ENCODE results near the gene ISG15. TPM values are rescaled to one million over a fixed set of nuclear protein-coding genes. Genes with fewer than 3 reads are reported as not detected.

Gene ISG15
- total RNA-seq, 2 experiments from 2014 or later, result 16.6 to 18.7 TPM

DNA sequence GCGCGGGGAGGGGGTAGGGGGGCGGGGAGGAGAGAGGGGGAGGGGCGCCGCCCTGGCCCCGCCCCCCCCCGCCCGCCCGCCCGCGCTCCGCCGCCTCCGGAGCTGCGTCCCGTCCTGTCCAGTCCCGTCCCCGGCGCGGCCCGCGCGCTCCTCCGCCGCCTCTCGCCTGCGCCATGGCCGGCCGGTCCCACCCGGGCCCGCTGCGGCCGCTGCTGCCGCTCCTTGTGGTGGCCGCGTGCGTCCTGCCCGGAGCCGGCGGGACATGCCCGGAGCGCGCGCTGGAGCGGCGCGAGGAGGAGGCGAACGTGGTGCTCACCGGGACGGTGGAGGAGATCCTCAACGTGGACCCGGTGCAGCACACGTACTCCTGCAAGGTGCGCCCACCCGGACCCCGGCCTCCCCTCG is 6.7 kb downstream of the ISG15 start, which contains the start of gene AGRN:
AGRN (plus strand) TSS at position 121 of the 405 bp plus-strand sequence; CDS start at position 174, 53 bp downstream.
- ChIA-PET CTCF (interaction anchor here (1.0 to 4.4 kb wide), 6 partner anchors 12 to 271 kb away, joined by 3 to 13 read pairs (median 4); no protein-coding TSS in a partner anchor), POLR2A (no interaction called here)

DNA sequence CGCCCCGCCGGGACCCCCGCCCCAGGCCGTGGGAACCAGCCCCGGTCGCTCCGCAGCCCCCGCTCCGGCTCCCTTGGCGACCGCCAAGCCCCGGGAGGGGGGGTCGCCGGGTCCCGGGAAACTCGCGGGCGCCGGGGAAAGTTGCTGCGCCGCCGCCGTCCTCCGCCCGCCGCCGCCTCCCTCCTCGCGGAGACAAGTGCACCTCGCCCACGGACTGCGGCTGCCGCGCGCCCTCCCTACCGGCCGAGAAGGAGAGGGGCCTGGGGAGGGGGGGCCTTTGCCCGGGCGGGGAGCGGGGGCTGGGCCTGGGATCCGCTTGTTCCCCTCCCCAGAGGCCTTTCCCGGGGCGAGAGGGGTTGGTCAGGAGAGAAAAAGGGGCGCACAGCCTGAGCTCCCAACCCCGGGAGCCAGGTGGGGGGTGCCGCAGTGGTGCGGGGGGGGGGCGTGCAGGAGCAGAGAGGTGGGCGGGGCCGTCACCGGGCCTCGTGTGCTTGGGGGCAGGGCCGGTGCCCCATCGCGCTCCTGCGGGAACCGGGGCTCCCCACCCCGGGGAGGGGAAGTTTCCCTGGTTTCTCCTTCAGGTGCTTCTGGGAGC is 7.2 kb downstream of the ISG15 start:
- CTCF ChIA-PET, result interaction anchor here (4.4 kb wide), 1 partner anchor 43 kb away, joined by 13 read pairs; no protein-coding TSS in a partner anchor
- POLR2A ChIA-PET, result no interaction called here

GRCh38 chr1:1021010-1021919 is 8.0 kb downstream of the ISG15 start:
- ChIA-PET POLR2A (no interaction called here), CTCF (interaction anchor here (1.1 to 4.4 kb wide), 4 partner anchors 11 to 76 kb away, joined by 3 to 13 read pairs (median 4); no protein-coding TSS in a partner anchor)

DNA sequence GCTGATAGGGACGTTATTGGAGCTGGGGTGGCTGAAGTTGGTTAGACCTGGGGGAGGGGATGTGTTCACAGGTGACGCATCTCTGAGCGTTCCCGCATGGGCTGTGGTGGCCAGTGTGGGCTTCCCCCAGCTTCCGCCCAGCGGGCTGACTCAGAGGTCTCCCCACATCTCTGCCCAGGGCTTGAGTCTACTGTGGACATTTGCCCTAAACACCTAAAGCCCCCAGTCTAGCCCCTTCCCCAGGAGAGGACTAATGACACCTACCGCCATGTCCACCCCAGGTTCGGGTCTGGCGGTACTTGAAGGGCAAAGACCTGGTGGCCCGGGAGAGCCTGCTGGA is 8.6 kb downstream of the ISG15 start:
- CTCF ChIA-PET, result interaction anchor here (1.1 to 4.4 kb wide), 4 partner anchors 11 to 76 kb away, joined by 3 to 13 read pairs (median 4); no protein-coding TSS in a partner anchor
- POLR2A ChIA-PET, result no interaction called here

DNA sequence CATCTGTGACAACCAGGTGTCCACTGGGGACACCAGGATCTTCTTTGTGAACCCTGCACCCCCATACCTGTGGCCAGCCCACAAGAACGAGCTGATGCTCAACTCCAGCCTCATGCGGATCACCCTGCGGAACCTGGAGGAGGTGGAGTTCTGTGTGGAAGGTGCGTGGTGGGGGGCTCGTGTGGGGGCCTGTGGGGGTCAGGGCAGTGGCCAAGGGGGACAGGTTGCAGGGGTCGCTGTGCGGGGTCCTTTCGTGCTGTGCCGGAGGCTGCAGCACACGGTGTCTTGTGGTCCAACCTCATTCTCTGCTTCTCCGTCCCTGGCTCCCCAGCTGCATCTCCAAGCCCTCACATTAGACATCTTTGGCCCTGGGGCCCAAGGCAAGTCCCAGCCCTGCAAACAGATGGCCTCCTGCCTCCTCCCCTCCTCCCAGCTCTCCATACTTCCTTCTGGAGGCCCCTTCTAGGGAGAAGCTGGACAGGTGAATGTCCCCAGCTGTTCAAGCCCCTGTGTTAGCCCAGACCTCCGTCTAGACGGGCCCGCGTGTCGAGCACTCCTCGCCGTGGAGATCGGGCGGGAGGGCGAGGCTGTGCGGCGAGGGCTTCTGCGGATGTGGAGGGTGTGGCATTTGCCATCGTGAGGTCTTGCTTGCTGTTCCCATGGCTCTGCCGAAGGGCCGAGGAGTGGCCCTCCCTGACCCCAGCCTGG is 9.2 kb downstream of the ISG15 start:
- ChIA-PET POLR2A (no interaction called here), CTCF (interaction anchor here (1.1 to 1.3 kb wide), 2 partner anchors 10 to 16 kb away, joined by 3 to 5 read pairs; no protein-coding TSS in a partner anchor)

- POLR2A ChIA-PET, result no interaction called here
- CTCF ChIA-PET, result interaction anchor here (1.0 kb wide), 1 partner anchor 21 kb away, joined by 3 read pairs; no protein-coding TSS in a partner anchor
Observed at GRCh38 chr1:1023700-1024099, 10.4 kb downstream of the ISG15 start.

GRCh38 chr1:1024149-1024770 is 11.0 kb downstream of the ISG15 start:
- CTCF ChIA-PET, result interaction anchor here (1.0 to 1.1 kb wide), 2 partner anchors 22 to 40 kb away, joined by 3 read pairs; no protein-coding TSS in a partner anchor
- POLR2A ChIA-PET, result no interaction called here

- CTCF ChIA-PET, result interaction anchor here (1.1 kb wide), 1 partner anchor 40 kb away, joined by 3 read pairs; no protein-coding TSS in a partner anchor
- POLR2A ChIA-PET, result no interaction called here
Observed at GRCh38 chr1:1024771-1025699, 11.7 kb downstream of the ISG15 start.

DNA sequence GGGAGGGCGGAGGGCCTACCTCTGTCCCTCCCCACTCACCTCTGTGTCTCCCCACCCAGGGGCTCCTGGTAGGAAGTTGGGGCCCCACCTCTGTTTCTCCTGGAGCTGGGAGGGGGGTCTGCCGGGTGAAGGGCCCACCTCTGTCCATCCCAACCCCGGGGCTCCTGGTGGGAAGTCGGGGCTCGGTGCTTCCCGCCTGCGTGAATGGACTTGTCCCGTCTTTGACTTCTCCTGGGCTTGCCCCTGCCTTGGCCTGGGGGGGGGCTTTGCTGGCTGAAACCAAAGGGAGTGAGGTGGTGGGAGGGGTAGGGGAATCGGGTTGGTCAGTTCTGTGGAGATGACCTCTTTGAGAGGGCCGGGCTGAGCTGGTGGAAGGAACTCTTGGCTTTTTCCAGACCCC is 12.4 kb downstream of the ISG15 start:
- ChIA-PET CTCF (no interaction called here), POLR2A (no interaction called here)

DNA sequence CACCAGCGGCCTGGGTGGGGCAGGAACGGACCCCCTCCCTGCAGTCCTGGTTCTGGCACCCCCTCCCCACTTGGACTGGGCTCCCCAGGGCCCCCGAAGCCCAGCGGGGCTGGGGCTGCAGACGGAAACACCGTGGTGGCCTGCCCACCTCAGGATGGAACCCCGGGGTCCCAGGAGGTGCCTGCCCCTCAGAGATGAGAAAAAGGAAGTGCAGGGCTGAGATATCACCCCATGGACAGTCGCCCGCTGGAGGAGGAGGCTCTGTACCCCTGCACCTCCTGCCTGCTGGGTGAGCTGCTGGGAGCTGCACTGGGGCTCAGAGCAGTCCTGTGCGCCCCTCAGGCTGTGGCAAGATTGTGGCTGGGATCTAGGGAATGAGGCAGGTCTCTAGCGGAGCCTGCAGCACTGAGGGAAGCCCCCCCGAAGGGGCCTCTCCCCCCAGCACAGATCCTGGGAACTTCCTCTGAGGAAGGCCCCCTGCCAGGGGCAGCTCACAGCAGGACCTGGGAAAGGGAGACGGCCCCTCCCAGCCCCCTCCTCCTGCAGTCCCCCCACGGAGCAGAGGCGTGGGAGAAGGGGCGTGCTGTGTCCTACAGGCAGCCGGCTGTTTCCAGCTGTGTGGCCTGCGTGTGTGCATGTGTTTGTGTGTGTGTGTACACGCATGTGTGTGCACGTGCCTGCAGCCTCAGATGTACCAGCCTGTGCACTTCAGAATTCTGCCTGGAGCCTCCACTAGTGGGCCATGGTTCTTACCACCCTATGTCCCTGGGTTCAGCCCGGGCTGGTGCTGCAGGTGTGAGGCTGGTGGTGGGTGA is 13.5 kb downstream of the ISG15 start:
- ChIA-PET CTCF (no interaction called here), POLR2A (no interaction called here)

GRCh38 chr1:1027791-1028190 is 14.5 kb downstream of the ISG15 start:
- ChIA-PET CTCF (no interaction called here), POLR2A (no interaction called here)

DNA sequence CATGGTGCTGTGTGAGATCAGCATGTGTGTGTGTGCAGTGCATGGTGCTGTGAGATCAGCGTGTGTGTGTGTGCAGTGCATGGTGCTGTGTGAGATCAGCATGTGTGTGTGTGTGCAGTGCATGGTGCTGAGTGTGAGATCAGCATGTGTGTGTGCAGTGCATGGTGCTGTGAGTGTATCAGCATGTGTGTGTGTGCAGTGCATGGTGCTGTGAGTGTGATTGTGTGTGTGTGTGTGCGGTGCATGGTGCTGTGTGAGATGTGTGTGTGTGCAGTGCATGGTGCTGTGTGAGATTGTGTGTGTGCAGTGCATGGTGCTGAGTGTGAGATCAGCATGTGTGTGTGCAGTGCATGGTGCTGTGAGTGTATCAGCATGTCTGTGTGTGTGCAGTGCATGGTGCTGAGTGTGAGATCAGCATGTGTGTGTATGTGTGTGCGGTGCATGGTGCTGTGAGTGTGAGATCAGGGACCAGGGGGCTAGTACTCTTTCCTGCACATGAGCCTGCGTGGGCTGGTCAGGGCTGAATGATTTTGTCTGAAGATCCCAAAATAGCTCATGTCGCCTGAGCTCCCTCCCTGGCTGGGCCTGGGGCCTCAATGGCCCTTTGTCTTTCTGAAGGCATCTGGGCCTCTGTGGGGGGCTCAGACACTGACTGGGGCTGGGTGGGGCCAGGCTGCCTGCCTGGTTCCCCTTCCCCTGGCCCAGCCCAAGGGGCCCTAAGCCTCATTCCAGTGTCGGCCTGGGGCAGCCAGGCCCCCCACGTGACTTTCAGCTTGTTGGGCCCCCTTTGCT is 17.8 kb downstream of the ISG15 start:
- ChIA-PET POLR2A (interaction anchor here (1.1 kb wide), 1 partner anchor 197 kb away, joined by 5 read pairs; no protein-coding TSS in a partner anchor), CTCF (interaction anchor here (1.3 to 3.3 kb wide), 3 partner anchors 12 to 91 kb away, joined by 4 to 15 read pairs (median 5); no protein-coding TSS in a partner anchor)

- POLR2A ChIA-PET, result interaction anchor here (1.1 kb wide), 1 partner anchor 198 kb away, joined by 5 read pairs; no protein-coding TSS in a partner anchor
- CTCF ChIA-PET, result interaction anchor here (0.8 to 3.3 kb wide), 9 partner anchors 10 to 207 kb away, joined by 3 to 16 read pairs (median 5); partner anchors contain the start of genes ISG15 and TTLL10
Observed at GRCh38 chr1:1031659-1032235, 18.4 kb downstream of the ISG15 start.

GRCh38 chr1:1032424-1032823 is 19.1 kb downstream of the ISG15 start:
- ChIA-PET CTCF (interaction anchor here (0.8 to 3.3 kb wide), 12 partner anchors 11 to 259 kb away, joined by 3 to 16 read pairs (median 5); partner anchors contain the start of genes ISG15 and TTLL10), POLR2A (interaction anchor here (0.8 to 1.7 kb wide), 3 partner anchors 31 to 38 kb away, joined by 3 to 7 read pairs (median 3); no protein-coding TSS in a partner anchor)

DNA sequence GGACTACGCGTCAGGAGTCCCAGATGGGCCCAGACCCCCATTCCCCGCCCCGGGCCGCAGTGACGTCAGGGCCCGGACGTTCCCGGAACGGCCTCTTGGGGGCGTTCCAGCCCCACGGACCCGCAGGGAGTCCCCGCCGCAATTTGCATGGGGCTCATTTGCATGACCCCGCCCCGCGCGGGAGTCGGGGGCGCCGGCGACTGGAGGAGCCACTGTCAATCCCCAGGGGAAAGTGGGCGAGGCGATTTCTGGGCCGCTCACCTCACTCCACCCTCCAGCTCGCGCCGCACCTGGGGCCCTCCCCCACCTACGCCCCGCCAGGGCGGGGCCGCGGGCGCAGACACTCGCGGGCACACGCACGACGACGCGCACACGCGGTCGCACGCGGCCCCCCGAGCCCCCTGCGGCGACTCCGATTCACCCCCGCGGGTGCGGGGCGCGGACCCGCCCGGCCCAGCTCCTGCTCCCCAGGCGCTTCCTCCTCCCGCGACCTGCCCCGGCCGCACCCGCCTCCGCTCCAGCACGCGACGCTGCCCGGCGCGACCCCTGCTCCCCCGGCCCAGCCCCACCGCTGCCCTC is 19.8 kb downstream of the ISG15 start:
- ChIA-PET POLR2A (interaction anchor here (0.8 to 1.7 kb wide), 3 partner anchors 30 to 37 kb away, joined by 3 to 7 read pairs (median 3); no protein-coding TSS in a partner anchor), CTCF (interaction anchor here (0.7 to 3.3 kb wide), 13 partner anchors 11 to 279 kb away, joined by 3 to 16 read pairs (median 5); partner anchors contain the start of gene ISG15)

Measured in activated CD8-positive, alpha-beta memory T cell treated with anti-CD3 and anti-CD28 coated beads for 36 hours (primary cell).